Liver (tissue), 2 donors: ENCODE measurements around the gene GFOD2.

Source experiments
- NR2F2 ChIP-seq: IDR thresholded peaks from 2 replicates; pipeline ENCODE4 v1.6.1; 2016; ENCODE audit warnings: antibody characterized with exemption
- RXRA ChIP-seq, 2 donors: IDR thresholded peaks; 2 replicates each; pipeline ENCODE4 v1.6.1; 2017 to 2018; ENCODE audit warnings: antibody characterized with exemption in 2 of 2, mild to moderate bottlenecking in 1 of 2
- donor health status: healthy.

DNA sequence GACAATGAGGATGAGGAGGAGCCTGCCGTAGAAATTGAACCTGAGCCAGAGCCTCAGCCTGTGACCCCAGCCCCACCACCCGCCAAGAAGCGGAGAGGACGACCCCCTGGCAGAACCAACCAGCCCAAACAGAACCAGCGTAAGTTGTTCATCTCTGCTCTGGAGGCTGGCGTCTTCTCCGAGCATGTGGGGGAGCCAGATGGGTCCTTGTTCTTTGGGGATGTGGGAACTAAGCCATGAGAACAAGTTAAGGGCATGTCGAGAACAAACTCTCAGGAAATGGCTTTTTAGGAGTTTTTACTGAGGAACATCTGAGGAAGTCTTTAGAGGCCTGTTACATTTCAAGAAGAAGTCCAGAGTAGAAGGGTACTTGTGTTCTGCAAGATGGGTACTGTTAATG lies 82.4 kb downstream of the GFOD2 start:
- TF ChIP-seq NR2F2, result no peak
- no peak for TF ChIP-seq RXRA (IDR thresholded peaks at IDR 0.05)
